ENCODE results near the gene PTK7. TPM values are rescaled to one million over a fixed set of nuclear protein-coding genes. Genes with fewer than 3 reads are reported as not detected.

The PTK7 gene
- total and polyA plus RNA-seq, 2 experiments from 2014 or later = 46.1 to 147 TPM

- TF ChIP-seq EZH2 (IDR thresholded peaks at IDR 0.05; ENCODE audit: low read depth, unreplicated experiment) (no peak), CREB1 (CRISPR knock-in tag; IDR thresholded peaks at IDR 0.05; ENCODE audit: low read depth) (no peak), JUNB (IDR thresholded peaks at IDR 0.05; ENCODE audit: unreplicated experiment) (no peak), STAT1 (IDR thresholded peaks at IDR 0.05; ENCODE audit: unreplicated experiment) (no peak)
- H3K4me2 ChIP-seq = no peak overlapping the region
- no peaks in the 10 kb centered on the region for H3K36me3 Mint-ChIP-seq (ENCODE audit: low read depth)
- H3K27ac Mint-ChIP-seq = no peak overlapping the region
- no peak overlapping the region for H2AFZ ChIP-seq
- H3K9me2 ChIP-seq (ENCODE audit: insufficient read depth) = no peaks in the 10 kb centered on the region
- H3K9me3 Mint-ChIP-seq = no peaks in the 10 kb centered on the region
- H3K27me3 Mint-ChIP-seq (ENCODE audit: insufficient read depth, low read depth, poor library complexity) = peaks cover 8% of the 10 kb centered on the region
- H3K4me1 Mint-ChIP-seq = peaks cover 3% of the 10 kb centered on the region; the same call in 2 of the 3 replicates
- H3K36me3 ChIP-seq (ENCODE audit: insufficient read depth) = no peaks in the 10 kb centered on the region
- H3K4me3 ChIP-seq = no peak overlapping the region
- no peak overlapping the region for H3K4me3 Mint-ChIP-seq
- no peaks in the 10 kb centered on the region for H3K79me2 ChIP-seq (replicated peaks; ENCODE audit: insufficient read depth)
- H3K27ac ChIP-seq (ENCODE audit: low read depth) = no peak overlapping the region
- ATAC-seq (no peak), DNase-seq (ENCODE audit: low spot score) (no peak)
- no peaks in the 10 kb centered on the region for H3K4me1 ChIP-seq (ENCODE audit: insufficient read depth)
- no peaks in the 10 kb centered on the region for H3F3A ChIP-seq (replicated peaks; ENCODE audit: low read depth)
- H3K27me3 ChIP-seq (ENCODE audit: insufficient read depth) = no peaks in the 10 kb centered on the region
- no peaks in the 10 kb centered on the region for H4K20me1 ChIP-seq (replicated peaks; ENCODE audit: insufficient read depth)
Measured at GRCh38 chr6:43207286-43207685, 131.2 kb downstream of the PTK7 start.

Other genes starting within 250 kb of the PTK7 start
- 109 and 124 TPM in 2 replicates for gene RPL7L1, start 196.7 kb upstream of the PTK7 start, total RNA-seq (2014; rRNA removed; shearing (Covaris generic))
- gene RPL7L1, start 196.7 kb upstream of the PTK7 start, polyA plus RNA-seq (2016; fragmentation: Nextera tagmentation; extraction: Ambion mirVana) = 82.1 and 86.9 TPM in 2 replicates
- not detected in 2 replicates for gene PTCRA, start 160.3 kb upstream of the PTK7 start, total RNA-seq (2014; rRNA removed; shearing (Covaris generic))
- gene PTCRA, start 160.3 kb upstream of the PTK7 start, polyA plus RNA-seq (2016; fragmentation: Nextera tagmentation; extraction: Ambion mirVana) = 0.30 TPM in 1 of 2 replicates, not detected in the other
- 66.3 and 67.0 TPM in 2 replicates for gene CNPY3, start 146.8 kb upstream of the PTK7 start, total RNA-seq (2014; rRNA removed; shearing (Covaris generic))
- gene CNPY3, start 146.8 kb upstream of the PTK7 start, polyA plus RNA-seq (2016; fragmentation: Nextera tagmentation; extraction: Ambion mirVana) = 68.5 and 74.5 TPM in 2 replicates
- not detected in 2 replicates for gene GNMT, start 115.6 kb upstream of the PTK7 start, total RNA-seq (2014; rRNA removed; shearing (Covaris generic))
- gene GNMT, start 115.6 kb upstream of the PTK7 start, polyA plus RNA-seq (2016; fragmentation: Nextera tagmentation; extraction: Ambion mirVana) = 0.52 and 2.5 TPM in 2 replicates
- gene PEX6, start 97.1 kb upstream of the PTK7 start, total RNA-seq (2014; rRNA removed; shearing (Covaris generic)) = 24.8 and 25.1 TPM in 2 replicates
- gene PEX6, start 97.1 kb upstream of the PTK7 start, polyA plus RNA-seq (2016; fragmentation: Nextera tagmentation; extraction: Ambion mirVana) = 5.2 and 6.5 TPM in 2 replicates
- gene PPP2R5D, start 91.7 kb upstream of the PTK7 start, total RNA-seq (2014; rRNA removed; shearing (Covaris generic)) = 49.9 and 55.3 TPM in 2 replicates
- 16.5 and 20.0 TPM in 2 replicates for gene PPP2R5D, start 91.7 kb upstream of the PTK7 start, polyA plus RNA-seq (2016; fragmentation: Nextera tagmentation; extraction: Ambion mirVana)
- gene MEA1, start 62.4 kb upstream of the PTK7 start, total RNA-seq (2014; rRNA removed; shearing (Covaris generic)) = 65.6 and 70.5 TPM in 2 replicates
- gene MEA1, start 62.4 kb upstream of the PTK7 start, polyA plus RNA-seq (2016; fragmentation: Nextera tagmentation; extraction: Ambion mirVana) = 205 and 215 TPM in 2 replicates
- gene KLHDC3, start 62.1 kb upstream of the PTK7 start, total RNA-seq (2014; rRNA removed; shearing (Covaris generic)) = 182 and 184 TPM in 2 replicates
- gene KLHDC3, start 62.1 kb upstream of the PTK7 start, polyA plus RNA-seq (2016; fragmentation: Nextera tagmentation; extraction: Ambion mirVana) = 86.2 and 88.2 TPM in 2 replicates
- gene RRP36, start 54.7 kb upstream of the PTK7 start, total RNA-seq (2014; rRNA removed; shearing (Covaris generic)) = 98.6 and 106 TPM in 2 replicates
- 63.8 and 64.7 TPM in 2 replicates for gene RRP36, start 54.7 kb upstream of the PTK7 start, polyA plus RNA-seq (2016; fragmentation: Nextera tagmentation; extraction: Ambion mirVana)
- 9.7 and 13.2 TPM in 2 replicates for gene CUL7, start 22.5 kb upstream of the PTK7 start, total RNA-seq (2014; rRNA removed; shearing (Covaris generic))
- 2.8 and 3.4 TPM in 2 replicates for gene CUL7, start 22.5 kb upstream of the PTK7 start, polyA plus RNA-seq (2016; fragmentation: Nextera tagmentation; extraction: Ambion mirVana)
- gene MRPL2, start 16.9 kb upstream of the PTK7 start, total RNA-seq (2014; rRNA removed; shearing (Covaris generic)) = 32.3 and 40.4 TPM in 2 replicates
- 127 and 128 TPM in 2 replicates for gene MRPL2, start 16.9 kb upstream of the PTK7 start, polyA plus RNA-seq (2016; fragmentation: Nextera tagmentation; extraction: Ambion mirVana)
- 17.4 and 22.4 TPM in 2 replicates for gene KLC4, start 16.7 kb upstream of the PTK7 start, total RNA-seq (2014; rRNA removed; shearing (Covaris generic))
- gene KLC4, start 16.7 kb upstream of the PTK7 start, polyA plus RNA-seq (2016; fragmentation: Nextera tagmentation; extraction: Ambion mirVana) = 14.9 and 16.6 TPM in 2 replicates
- gene SRF, start 95.0 kb downstream of the PTK7 start, total RNA-seq (2014; rRNA removed; shearing (Covaris generic)) = 49.7 and 54.9 TPM in 2 replicates
- gene SRF, start 95.0 kb downstream of the PTK7 start, polyA plus RNA-seq (2016; fragmentation: Nextera tagmentation; extraction: Ambion mirVana) = 9.9 and 13.4 TPM in 2 replicates
- 11.3 and 14.2 TPM in 2 replicates for gene CUL9, start 105.9 kb downstream of the PTK7 start, total RNA-seq (2014; rRNA removed; shearing (Covaris generic))
- 2.6 and 4.9 TPM in 2 replicates for gene CUL9, start 105.9 kb downstream of the PTK7 start, polyA plus RNA-seq (2016; fragmentation: Nextera tagmentation; extraction: Ambion mirVana)
- gene DNPH1, start 153.2 kb downstream of the PTK7 start, total RNA-seq (2014; rRNA removed; shearing (Covaris generic)) = 18.0 and 29.2 TPM in 2 replicates
- 43.4 and 50.0 TPM in 2 replicates for gene DNPH1, start 153.2 kb downstream of the PTK7 start, polyA plus RNA-seq (2016; fragmentation: Nextera tagmentation; extraction: Ambion mirVana)
- gene TTBK1, start 167.2 kb downstream of the PTK7 start, total RNA-seq (2014; rRNA removed; shearing (Covaris generic)) = 1.1 and 1.2 TPM in 2 replicates
- 0.14 and 0.29 TPM in 2 replicates for gene TTBK1, start 167.2 kb downstream of the PTK7 start, polyA plus RNA-seq (2016; fragmentation: Nextera tagmentation; extraction: Ambion mirVana)
- gene SLC22A7, start 221.9 kb downstream of the PTK7 start, total RNA-seq (2014; rRNA removed; shearing (Covaris generic)) = not detected in 2 replicates
- gene SLC22A7, start 221.9 kb downstream of the PTK7 start, polyA plus RNA-seq (2016; fragmentation: Nextera tagmentation; extraction: Ambion mirVana) = 0.14 and 0.31 TPM in 2 replicates
- gene CRIP3, start 232.5 kb downstream of the PTK7 start, total RNA-seq (2014; rRNA removed; shearing (Covaris generic)) = 18.8 and 22.0 TPM in 2 replicates
- gene CRIP3, start 232.5 kb downstream of the PTK7 start, polyA plus RNA-seq (2016; fragmentation: Nextera tagmentation; extraction: Ambion mirVana) = 36.0 and 39.9 TPM in 2 replicates

Measured in GM23338 (cell line).